ENCODE measurements around the gene MAGIX.

DNA sequence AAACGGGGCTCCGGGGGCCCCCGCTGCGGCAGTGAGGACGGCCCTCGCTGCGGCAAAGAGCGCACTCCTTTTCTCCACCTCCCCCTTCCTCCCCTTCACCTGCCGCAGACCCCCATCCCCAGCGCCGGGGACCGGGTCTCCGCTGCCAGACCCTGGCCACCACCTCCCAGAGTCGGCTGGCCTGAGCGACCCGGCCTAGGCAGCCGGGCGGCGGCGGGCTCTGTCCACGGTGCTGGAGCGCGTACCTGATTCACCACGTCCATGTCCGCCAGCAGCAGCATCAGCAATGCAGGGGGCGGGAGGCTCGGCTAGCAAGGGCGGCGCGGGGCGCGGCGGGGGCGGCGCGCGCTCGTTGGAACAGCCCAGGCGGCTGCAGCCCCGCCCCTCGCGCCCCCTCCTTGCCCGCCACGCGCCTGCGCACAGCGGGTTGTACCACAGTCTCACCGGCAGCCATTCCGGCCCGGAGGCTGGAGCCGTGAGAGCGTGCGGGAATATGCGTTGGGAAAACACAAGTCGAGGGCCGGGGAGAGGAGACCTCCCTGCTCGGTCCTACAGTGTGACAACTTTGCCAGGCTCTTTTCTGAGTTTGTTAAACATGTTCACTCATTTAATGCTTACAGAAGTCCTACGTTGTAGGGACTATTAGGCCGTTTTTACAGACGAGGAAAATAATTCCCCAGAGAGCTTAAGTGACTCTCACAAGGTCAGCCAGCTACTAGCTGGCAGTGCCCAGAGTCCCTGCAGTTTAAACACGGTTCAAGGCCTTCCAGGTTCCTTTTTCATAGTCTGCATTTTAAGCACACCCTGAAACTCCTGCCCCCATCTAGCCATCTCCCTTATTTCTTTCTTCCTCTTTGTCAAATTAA is 37.6 kb downstream of the MAGIX start, which contains the start of gene SYP:
- TF ChIP-seq, protein P1, sequence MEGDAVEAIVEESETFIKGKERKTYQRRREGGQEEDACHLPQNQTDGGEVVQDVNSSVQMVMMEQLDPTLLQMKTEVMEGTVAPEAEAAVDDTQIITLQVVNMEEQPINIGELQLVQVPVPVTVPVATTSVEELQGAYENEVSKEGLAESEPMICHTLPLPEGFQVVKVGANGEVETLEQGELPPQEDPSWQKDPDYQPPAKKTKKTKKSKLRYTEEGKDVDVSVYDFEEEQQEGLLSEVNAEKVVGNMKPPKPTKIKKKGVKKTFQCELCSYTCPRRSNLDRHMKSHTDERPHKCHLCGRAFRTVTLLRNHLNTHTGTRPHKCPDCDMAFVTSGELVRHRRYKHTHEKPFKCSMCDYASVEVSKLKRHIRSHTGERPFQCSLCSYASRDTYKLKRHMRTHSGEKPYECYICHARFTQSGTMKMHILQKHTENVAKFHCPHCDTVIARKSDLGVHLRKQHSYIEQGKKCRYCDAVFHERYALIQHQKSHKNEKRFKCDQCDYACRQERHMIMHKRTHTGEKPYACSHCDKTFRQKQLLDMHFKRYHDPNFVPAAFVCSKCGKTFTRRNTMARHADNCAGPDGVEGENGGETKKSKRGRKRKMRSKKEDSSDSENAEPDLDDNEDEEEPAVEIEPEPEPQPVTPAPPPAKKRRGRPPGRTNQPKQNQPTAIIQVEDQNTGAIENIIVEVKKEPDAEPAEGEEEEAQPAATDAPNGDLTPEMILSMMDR (IDR thresholded peaks at IDR 0.05): peak in 1 of 4 experiments; percentile 14
- peak; percentile 52 for TF ChIP-seq POLR2A (IDR thresholded peaks at IDR 0.05)

Data from prostate gland (tissue), 2 donors.